ENCODE data around the gene CBLN1.
"Not testable (repeated sequence)": the region's sequence is repeated elsewhere in the genome, so short reads cannot be mapped to it uniquely, and the experiment has no call there.

CBLN1 gene

GRCh38 chr16:49277766-49278566 lies 3.7 kb downstream of the CBLN1 start:
- DNase-seq (ENCODE audit: low spot score): no peak

- DNase-seq (ENCODE audit: low spot score): no peak
Measured at GRCh38 chr16:49277386-49277742, 4.3 kb downstream of the CBLN1 start.

GRCh38 chr16:49276646-49277385 lies 4.8 kb downstream of the CBLN1 start:
- no peak for DNase-seq (ENCODE audit: low spot score)

DNA sequence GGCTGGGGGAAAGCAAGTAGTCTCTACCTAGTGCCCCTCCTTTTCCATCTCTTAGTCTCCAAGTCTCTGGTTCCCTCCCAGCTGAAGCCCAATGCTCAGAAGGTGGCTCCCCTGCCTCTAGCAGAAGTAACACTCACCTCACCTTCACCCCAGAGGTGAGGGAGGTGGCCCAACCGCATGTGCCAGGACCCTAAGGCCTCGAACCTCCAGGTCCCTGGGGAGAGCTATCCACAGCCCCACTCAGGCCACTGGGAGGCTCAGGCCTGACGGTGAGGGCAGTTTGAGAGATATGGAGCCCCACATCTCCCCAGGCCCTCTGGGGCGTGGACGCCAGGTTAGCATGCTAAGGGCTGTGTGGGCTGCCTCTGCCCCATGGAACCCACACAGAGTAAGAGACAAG lies 5.8 kb downstream of the CBLN1 start:
- DNase-seq (ENCODE audit: low spot score): no peak

DNA sequence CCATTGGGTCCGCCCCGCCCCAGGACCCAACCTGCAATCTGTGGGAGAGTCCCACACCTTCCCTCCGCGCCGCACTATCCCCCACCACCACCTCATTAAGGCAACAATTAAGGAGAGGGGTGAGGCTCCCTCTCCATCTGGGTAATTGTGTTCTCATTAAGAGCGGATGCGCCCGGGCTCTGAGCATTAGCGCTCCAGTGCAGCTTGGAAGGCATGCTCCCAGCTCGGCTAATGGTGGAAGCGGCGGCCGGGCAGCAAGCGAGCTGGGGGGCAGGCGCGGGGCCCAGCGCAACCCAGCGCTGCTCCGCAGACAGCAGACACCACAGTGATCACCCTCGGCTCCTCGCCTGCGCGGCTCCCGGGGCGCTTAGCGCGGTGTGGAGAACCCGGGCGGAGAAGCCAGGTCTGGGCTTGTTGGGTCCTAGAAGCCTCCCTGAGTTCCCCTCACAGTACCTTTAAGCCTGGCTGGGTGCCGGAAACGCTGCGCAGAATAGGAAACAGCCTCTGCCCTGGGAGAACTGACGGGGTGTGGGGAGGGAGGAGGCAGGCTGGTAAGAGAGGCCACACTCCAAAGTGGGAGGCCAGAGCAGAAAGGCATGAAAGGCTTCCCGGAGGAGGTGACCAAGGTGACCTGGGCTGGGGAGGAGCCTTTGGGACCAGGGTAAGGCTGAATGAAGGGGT lies 6.4 kb downstream of the CBLN1 start:
- DNase-seq (ENCODE audit: low spot score): no peak

- DNase-seq (ENCODE audit: low spot score): no peak
Measured at GRCh38 chr16:49274591-49274990, 7.0 kb downstream of the CBLN1 start.

- DNase-seq (ENCODE audit: low spot score): no peak
Measured at GRCh38 chr16:49273771-49274170, 7.9 kb downstream of the CBLN1 start.

GRCh38 chr16:49271363-49271762 lies 10.3 kb downstream of the CBLN1 start:
- DNase-seq (ENCODE audit: low spot score): no peak

- DNase-seq (ENCODE audit: low spot score): no peak
Measured at GRCh38 chr16:49269201-49269600, 12.4 kb downstream of the CBLN1 start.

GRCh38 chr16:49268667-49269066 lies 13.0 kb downstream of the CBLN1 start:
- no peak for DNase-seq (ENCODE audit: low spot score)

DNA sequence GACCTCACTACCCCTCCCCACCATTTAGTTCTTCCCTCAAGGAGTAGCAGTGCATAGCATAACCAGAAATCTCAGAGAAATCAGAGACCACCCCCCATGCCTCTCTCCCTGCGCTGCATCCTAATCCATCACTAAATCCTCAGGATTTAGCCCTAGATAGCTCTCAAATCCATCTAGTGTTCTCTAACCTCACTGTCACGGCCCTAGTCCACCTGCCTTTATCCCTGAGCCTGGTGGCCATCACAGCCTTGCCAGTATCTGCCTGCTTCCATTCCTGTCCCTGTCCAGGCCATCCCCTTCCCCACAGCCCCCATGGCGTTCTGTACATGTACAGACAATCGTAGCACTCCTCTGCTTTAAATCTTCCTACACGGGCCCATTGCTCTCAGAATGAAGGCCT lies 19.1 kb downstream of the CBLN1 start:
- no peak for DNase-seq (ENCODE audit: low spot score)

GRCh38 chr16:49261930-49262329 lies 19.7 kb downstream of the CBLN1 start:
- DNase-seq (ENCODE audit: low spot score): no peak

DNA sequence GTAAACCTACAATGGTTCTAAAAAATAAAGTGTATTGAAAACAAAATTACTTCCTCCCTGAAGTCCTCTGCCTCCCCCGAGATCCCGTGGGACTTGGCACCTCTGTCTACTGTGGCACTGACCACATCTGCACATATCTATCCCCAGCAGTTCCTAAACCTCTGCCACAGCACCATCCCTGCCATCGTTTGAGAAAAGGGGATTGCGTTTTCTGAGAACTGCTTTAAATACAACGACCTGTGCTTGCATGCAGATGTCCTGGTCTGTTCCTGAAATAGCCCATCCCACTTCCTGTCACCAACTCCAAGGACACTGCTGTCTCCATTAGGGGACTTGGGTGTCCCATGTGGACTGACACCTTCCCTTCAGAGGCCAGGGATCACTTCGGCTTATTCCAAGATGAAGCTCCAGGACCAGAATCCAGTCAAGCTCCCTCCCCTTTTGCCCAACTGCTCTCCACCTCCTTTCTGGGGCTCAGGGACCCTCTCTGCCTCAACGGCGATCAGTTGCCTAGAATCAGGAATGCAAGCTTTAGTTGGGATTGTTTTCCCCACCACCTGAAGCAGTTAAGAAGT lies 20.6 kb downstream of the CBLN1 start:
- DNase-seq (ENCODE audit: low spot score): no peak

GRCh38 chr16:49260253-49260652 lies 21.4 kb downstream of the CBLN1 start:
- no peak for DNase-seq (ENCODE audit: low spot score)

DNA sequence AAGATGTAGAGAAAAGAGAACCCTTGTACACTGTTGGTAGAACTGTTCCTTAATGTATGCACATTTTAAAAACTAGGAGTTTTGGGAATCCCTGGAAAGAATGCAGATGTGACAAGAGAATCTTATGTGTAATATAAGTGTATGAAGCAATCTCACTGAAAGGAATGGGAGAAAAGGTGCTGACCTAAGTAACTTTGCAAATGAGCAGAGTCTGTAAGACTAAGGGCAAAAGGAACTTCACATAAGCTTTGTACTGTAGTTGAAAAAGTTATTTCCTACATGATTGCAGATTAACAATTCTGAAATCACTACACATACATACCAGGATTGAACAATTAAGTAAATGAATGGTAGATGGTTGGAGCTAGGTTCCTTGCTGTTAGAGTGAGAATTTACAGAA lies 22.3 kb downstream of the CBLN1 start:
- DNase-seq (ENCODE audit: low spot score): no peak

DNA sequence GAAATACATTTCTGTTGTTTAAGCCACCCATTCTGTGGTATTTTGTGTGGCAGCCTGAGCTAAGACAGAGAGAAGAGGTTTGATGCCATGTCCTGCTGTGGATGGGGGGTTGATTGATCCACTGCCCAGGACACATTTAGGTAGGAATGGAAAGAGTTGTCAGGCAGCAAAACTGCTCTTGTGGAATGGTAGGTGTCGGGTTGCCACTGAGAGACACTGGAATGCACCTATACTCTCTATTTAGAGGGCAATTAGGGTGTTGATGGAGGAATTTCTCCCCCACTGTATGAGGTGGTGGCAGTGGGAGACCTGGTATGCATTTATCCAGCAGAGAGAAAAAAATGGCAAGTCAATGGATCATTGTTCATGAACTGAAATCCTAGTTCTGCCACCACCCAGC lies 30.9 kb downstream of the CBLN1 start:
- DNase-seq (ENCODE audit: low spot score): no peak

- DNase-seq (ENCODE audit: low spot score): no peak
Measured at GRCh38 chr16:49248227-49248626, 33.4 kb downstream of the CBLN1 start.

DNA sequence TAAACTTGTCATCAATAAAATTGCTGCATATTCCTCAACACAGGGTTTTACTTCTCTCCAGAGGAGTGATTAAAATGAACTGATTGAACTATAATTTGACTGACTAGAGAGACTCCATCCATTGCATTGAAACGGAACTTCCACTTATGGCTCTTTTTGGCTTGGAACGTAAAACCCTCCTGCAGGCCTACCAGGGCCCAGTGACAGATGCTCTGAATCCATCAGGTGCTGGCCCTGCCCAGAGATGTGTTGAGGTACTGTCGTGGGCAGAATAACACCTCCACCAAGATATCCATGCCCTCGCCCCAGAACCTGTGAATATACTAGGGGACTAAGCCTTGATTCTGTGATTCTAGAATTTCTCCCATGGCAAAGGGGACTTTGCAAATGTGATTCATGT lies 45.4 kb downstream of the CBLN1 start:
- DNase-seq (ENCODE audit: low spot score): no peak

DNA sequence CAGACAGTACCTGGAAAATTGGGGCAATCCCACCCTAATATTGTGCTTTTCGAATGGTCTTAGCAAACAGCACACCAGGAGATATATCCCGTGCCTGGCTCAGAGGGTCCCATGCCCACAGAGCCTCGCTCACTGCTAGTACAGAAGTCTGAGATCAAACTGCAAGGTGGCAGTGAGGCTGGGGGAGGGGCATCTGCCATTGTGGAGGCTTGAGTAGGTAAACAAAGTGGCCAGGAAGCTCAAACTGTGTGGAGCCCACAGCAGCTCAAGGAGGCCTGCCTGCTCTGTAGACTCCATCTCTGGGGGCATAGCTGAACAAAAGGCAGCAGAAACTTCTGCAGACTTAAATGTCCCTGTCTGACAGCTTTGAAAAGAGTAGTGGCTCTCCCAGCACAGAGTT lies 53.3 kb downstream of the CBLN1 start:
- not testable (repeated sequence) for DNase-seq (ENCODE audit: low spot score)

Data from SK-N-DZ (cell line).